HCT116 (cell line): Measurements from ENCODE around the gene MBD5. TPM values are rescaled to one million over a fixed set of nuclear protein-coding genes. Genes with fewer than 3 reads are reported as not detected.

Source experiments
- ATAC-seq: fragments of 200-7000 bp; cut with Tn5 transposase; 2 replicates; pipeline ENCODE4 v1.9.1; 2020; ENCODE audit warnings: mild to moderate bottlenecking, moderate library complexity
- BruUV-seq: library from RNA; stranded (reverse); fragments of 400-500 nt; replicated peaks from 2 replicates; lab custom pipeline; 2021; lab: Mats Ljungman, UMichigan
- CTCF ChIA-PET: fragments of 300-600 bp; sonication (Branson Sonifier 250); formaldehyde crosslinking; loops from one replicate; lab custom pipeline; 2021; ENCODE audit warnings: antibody characterized with exemption; lab: Charles Lee
- POLR2A ChIA-PET: fragments of 300-600, 350-600 bp; sonication (Branson Sonifier 250); formaldehyde crosslinking; loops from one replicate; lab custom pipeline; 2021; ENCODE audit warnings: antibody characterized with exemption; lab: Charles Lee
- RAD21 ChIA-PET, 2 experiments: fragments of 300-600 bp; sonication (Branson Sonifier 250); formaldehyde crosslinking; loops; one replicate each; lab custom pipeline; 2023; ENCODE audit warnings: low total read pairs in 2 of 2; ENCODE audit not compliant: uncharacterized antibody in 2 of 2, unreplicated experiment in 2 of 2, low non-redundant PET in 1 of 2; lab: Charles Lee
- DNase-seq: peaks from one replicate; pipeline ENCODE4 v3.0.0-alpha.2; 2010; ENCODE audit warnings: low read depth, low spot score
- H2AFZ ChIP-seq: fragments of 200-600 bp; shearing (Covaris generic), sonication (generic); 2 replicates; pipeline ENCODE4 v1.6.1; 2017; ENCODE audit warnings: low read depth, mixed run types, mixed read lengths, antibody characterized with exemption, low read length; ENCODE audit not compliant: poor library complexity, severe bottlenecking
- H3K27ac ChIP-seq: 2 replicates; pipeline ENCODE4 v1.5.1; 2012; ENCODE audit warnings: low read depth, low read length
- H3K27me3 ChIP-seq: fragments of 200-600 bp; sonication (generic); 2 replicates; pipeline ENCODE4 v1.6.1; 2016; ENCODE audit warnings: mixed run types, low read length, mixed read lengths; ENCODE audit not compliant: insufficient read depth
- H3K36me3 ChIP-seq, 2 experiments: fragments of 200-500 bp in 1 of 2; fragments of 200-600 bp in 1 of 2; sonication (Bioruptor generic) in 1 of 2; sonication (generic) in 1 of 2; 2 replicates each; pipeline versions ENCODE4 v1.5.1 to v1.6.1; 2014 to 2016; ENCODE audit warnings: low read length in 2 of 2, inconsistent platforms in 1 of 2, mixed read lengths in 1 of 2, mixed run types in 1 of 2; ENCODE audit not compliant: insufficient read depth in 2 of 2, control insufficient read depth in 1 of 2
- H3K4me1 ChIP-seq, 2 experiments: fragments of 200-600 bp in 1 of 2; sonication (generic) in 1 of 2; 2 replicates each; pipeline versions ENCODE4 v1.5.1 to v1.6.1; 2012 to 2017; ENCODE audit warnings: low read length in 2 of 2, inconsistent platforms in 1 of 2, mild to moderate bottlenecking in 1 of 2, mixed read lengths in 1 of 2, mixed run types in 1 of 2, moderate library complexity in 1 of 2; ENCODE audit not compliant: insufficient read depth in 2 of 2, control insufficient read depth in 1 of 2
- H3K4me2 ChIP-seq: fragments of 200-600 bp; sonication (generic); 2 replicates; pipeline ENCODE4 v1.6.1; 2017; ENCODE audit warnings: mixed run types, low read length, mixed read lengths
- H3K4me3 ChIP-seq, 2 experiments: fragments of 200-600 bp in 1 of 2; sonication (generic) in 1 of 2; replicated peaks in 1 of 2; 2 replicates each; pipeline ENCODE4 v1.5.1; 2011 to 2016; ENCODE audit warnings: low read length in 2 of 2, control low read depth in 1 of 2, low read depth in 1 of 2, mild to moderate bottlenecking in 1 of 2, mixed read lengths in 1 of 2, mixed run types in 1 of 2
- H3K79me2 ChIP-seq: fragments of 200-600 bp; sonication (generic); 2 replicates; pipeline ENCODE4 v1.6.1; 2017; ENCODE audit warnings: mild to moderate bottlenecking, mixed run types, low read length, moderate library complexity, mixed read lengths; ENCODE audit not compliant: insufficient read depth
- H3K9ac ChIP-seq: fragments of 200-600 bp; sonication (generic); 2 replicates; pipeline ENCODE4 v1.6.1; 2016; ENCODE audit warnings: low read length, mixed read lengths
- H3K9me2 ChIP-seq: fragments of 200-600 bp; sonication (generic), shearing (Covaris generic); 2 replicates; pipeline ENCODE4 v1.6.1; 2017; ENCODE audit warnings: mixed run types, mild to moderate bottlenecking, moderate library complexity; ENCODE audit not compliant: insufficient read depth
- H3K9me3 ChIP-seq, 2 experiments: fragments of 200-500 bp in 1 of 2; fragments of 200-600 bp in 1 of 2; sonication (Bioruptor generic) in 1 of 2; sonication (generic) in 1 of 2; 2 replicates each; pipeline ENCODE4 v1.6.1; 2014 to 2017; ENCODE audit warnings: low read length in 2 of 2, mixed read lengths in 2 of 2, inconsistent platforms in 1 of 2, low read depth in 1 of 2, mild to moderate bottlenecking in 1 of 2, mixed run types in 1 of 2, moderate library complexity in 1 of 2; ENCODE audit not compliant: control insufficient read depth in 1 of 2, insufficient read depth in 1 of 2
- H4K20me1 ChIP-seq: fragments of 200-600 bp; sonication (generic), shearing (Covaris generic); 2 replicates; pipeline ENCODE4 v1.6.1; 2017; ENCODE audit warnings: mixed run types, mild to moderate bottlenecking, moderate library complexity; ENCODE audit not compliant: insufficient read depth
- ATF3 ChIP-seq: IDR thresholded peaks from 2 replicates; pipeline ENCODE4 v1.6.1; 2012
- EGR1 ChIP-seq: IDR thresholded peaks from 2 replicates; pipeline ENCODE4 v1.6.1; 2012; ENCODE audit warnings: low read depth
- FOSL1 ChIP-seq: IDR thresholded peaks from 2 replicates; pipeline ENCODE4 v1.6.1; 2012; ENCODE audit warnings: low read depth
- SRF ChIP-seq: IDR thresholded peaks from 2 replicates; pipeline ENCODE4 v1.6.1; 2012; ENCODE audit warnings: low read depth
- ZBTB33 ChIP-seq: IDR thresholded peaks from 2 replicates; pipeline ENCODE4 v1.6.1; 2011; ENCODE audit warnings: mild to moderate bottlenecking, low read length, moderate library complexity; ENCODE audit not compliant: insufficient replicate concordance; ENCODE audit errors: extremely low read depth
- ZFX ChIP-seq: fragments of 450-650 bp; IDR thresholded peaks from 2 replicates; pipeline ENCODE4 v1.6.1; 2017
- ZNF274 ChIP-seq: fragments of 200-500 bp; sonication (Bioruptor generic); IDR thresholded peaks from 2 replicates; pipeline ENCODE4 v1.6.1; 2014; ENCODE audit warnings: mild to moderate bottlenecking, low read depth, low read length, inconsistent platforms
- intact Hi-C: fragments of 100-400 bp; cut with micrococcal nuclease; formaldehyde crosslinking; loops from 2 replicates; pipeline ENCODE4 v1.10.0; 2022
- total RNA-seq: library from RNA; stranded (reverse); gene quantifications from one replicate; pipeline ENCODE4 v1.2.1, GENCODE V29; 2021; ENCODE audit not compliant: unreplicated experiment
- TF ChIP-seq, protein P1 (sequence below): IDR thresholded peaks from 2 replicates; pipeline ENCODE4 v1.6.1; 2012; ENCODE audit warnings: low read depth
- TF ChIP-seq, protein P2 (sequence below), 3 experiments: fragments of 200-600 bp in 1 of 3; sonication (generic) in 1 of 3; IDR thresholded peaks in 2 of 3; conservative IDR thresholded peaks in 1 of 3; 2 replicates each; pipeline ENCODE4 v1.5.1; 2012 to 2017; ENCODE audit warnings: low read depth in 2 of 3, low read length in 2 of 3, antibody characterized with exemption in 1 of 3, borderline replicate concordance in 1 of 3, control low read depth in 1 of 3, mild to moderate bottlenecking in 1 of 3, mixed read lengths in 1 of 3, mixed run types in 1 of 3, moderate library complexity in 1 of 3; ENCODE audit not compliant: insufficient read depth in 1 of 3

MBD5 gene
- total RNA-seq, 1 experiment from 2014 or later: 20.5 TPM

DNA sequence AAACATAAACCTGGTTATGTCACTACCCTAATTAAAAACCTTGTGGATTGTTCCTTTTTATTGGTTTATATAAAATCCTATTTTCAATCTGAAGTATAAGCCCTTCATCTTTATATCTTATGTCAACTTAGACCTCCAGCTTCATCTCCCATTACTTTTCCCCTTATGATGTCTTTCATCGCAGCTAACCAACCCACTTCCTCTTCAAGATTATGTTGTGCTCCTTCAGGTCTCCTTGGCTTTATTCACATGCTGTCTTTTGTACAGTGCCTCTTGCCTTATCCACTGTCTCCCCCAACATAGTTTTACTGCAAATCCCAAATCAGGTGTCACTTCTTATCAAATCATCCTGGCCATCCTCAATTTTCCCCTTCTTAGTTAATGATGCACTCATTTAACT is 25.9 kb downstream of the MBD5 start:
- ChIA-PET RAD21 (no interaction called here), POLR2A (interaction anchor here (0.6 kb wide), 1 partner anchor 26 kb away, joined by 4 read pairs; the partner anchor contains the start of genes MBD5 and ORC4), CTCF (no interaction called here)
- Histone ChIP-seq H3K9me2 (no peaks in the 10 kb centered on the region), H4K20me1 (0 out of 2 replicates have a peak, but pooled peaks cover 3% of the 10 kb centered on the region), H3K4me1 (no peaks in the 10 kb centered on the region), H3K4me3 (no peak overlapping the region), H3K27ac (no peak overlapping the region), H3K9ac (no peak overlapping the region), H3K27me3 (no peaks in the 10 kb centered on the region), H2AFZ (no peak overlapping the region), H3K36me3 (no peaks in the 10 kb centered on the region), H3K4me2 (no peak overlapping the region), H3K79me2 (no peaks in the 10 kb centered on the region; the same call in 1 of the 2 replicates), H3K9me3 (no peaks in the 10 kb centered on the region)
- intact Hi-C loops: no loop called here
- ATAC-seq: no peak
- no peak for DNase-seq
- BruUV-seq: no TSS peak
- no peak for TF ChIP-seq ZBTB33
- no peak for TF ChIP-seq ZNF274
- no peak for TF ChIP-seq ZFX
- TF ChIP-seq, protein P1, sequence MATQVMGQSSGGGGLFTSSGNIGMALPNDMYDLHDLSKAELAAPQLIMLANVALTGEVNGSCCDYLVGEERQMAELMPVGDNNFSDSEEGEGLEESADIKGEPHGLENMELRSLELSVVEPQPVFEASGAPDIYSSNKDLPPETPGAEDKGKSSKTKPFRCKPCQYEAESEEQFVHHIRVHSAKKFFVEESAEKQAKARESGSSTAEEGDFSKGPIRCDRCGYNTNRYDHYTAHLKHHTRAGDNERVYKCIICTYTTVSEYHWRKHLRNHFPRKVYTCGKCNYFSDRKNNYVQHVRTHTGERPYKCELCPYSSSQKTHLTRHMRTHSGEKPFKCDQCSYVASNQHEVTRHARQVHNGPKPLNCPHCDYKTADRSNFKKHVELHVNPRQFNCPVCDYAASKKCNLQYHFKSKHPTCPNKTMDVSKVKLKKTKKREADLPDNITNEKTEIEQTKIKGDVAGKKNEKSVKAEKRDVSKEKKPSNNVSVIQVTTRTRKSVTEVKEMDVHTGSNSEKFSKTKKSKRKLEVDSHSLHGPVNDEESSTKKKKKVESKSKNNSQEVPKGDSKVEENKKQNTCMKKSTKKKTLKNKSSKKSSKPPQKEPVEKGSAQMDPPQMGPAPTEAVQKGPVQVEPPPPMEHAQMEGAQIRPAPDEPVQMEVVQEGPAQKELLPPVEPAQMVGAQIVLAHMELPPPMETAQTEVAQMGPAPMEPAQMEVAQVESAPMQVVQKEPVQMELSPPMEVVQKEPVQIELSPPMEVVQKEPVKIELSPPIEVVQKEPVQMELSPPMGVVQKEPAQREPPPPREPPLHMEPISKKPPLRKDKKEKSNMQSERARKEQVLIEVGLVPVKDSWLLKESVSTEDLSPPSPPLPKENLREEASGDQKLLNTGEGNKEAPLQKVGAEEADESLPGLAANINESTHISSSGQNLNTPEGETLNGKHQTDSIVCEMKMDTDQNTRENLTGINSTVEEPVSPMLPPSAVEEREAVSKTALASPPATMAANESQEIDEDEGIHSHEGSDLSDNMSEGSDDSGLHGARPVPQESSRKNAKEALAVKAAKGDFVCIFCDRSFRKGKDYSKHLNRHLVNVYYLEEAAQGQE: no peak
- no peak for TF ChIP-seq SRF
- no peak for TF ChIP-seq EGR1
- TF ChIP-seq, protein P2, sequence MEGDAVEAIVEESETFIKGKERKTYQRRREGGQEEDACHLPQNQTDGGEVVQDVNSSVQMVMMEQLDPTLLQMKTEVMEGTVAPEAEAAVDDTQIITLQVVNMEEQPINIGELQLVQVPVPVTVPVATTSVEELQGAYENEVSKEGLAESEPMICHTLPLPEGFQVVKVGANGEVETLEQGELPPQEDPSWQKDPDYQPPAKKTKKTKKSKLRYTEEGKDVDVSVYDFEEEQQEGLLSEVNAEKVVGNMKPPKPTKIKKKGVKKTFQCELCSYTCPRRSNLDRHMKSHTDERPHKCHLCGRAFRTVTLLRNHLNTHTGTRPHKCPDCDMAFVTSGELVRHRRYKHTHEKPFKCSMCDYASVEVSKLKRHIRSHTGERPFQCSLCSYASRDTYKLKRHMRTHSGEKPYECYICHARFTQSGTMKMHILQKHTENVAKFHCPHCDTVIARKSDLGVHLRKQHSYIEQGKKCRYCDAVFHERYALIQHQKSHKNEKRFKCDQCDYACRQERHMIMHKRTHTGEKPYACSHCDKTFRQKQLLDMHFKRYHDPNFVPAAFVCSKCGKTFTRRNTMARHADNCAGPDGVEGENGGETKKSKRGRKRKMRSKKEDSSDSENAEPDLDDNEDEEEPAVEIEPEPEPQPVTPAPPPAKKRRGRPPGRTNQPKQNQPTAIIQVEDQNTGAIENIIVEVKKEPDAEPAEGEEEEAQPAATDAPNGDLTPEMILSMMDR (IDR thresholded peaks at IDR 0.05 in 2 of 3, conservative IDR thresholded peaks at IDR 0.05 in 1 of 3; ENCODE audit: borderline replicate concordance in 1 of 3, insufficient read depth in 1 of 3, low read depth in 2 of 3, low read length in 2 of 3): no peak
- TF ChIP-seq FOSL1: no peak
- no peak for TF ChIP-seq ATF3
